Skeletal muscle tissue (tissue), 4 donors: Measurements from ENCODE around the gene ANKS6. TPM values are rescaled to one million over a fixed set of nuclear protein-coding genes. Genes with fewer than 3 reads are reported as not detected.

Experiments used
- H3K27ac ChIP-seq: one replicate; pipeline ENCODE4 v1.7.0; 2013; ENCODE audit warnings: mild to moderate bottlenecking, low read depth, low read length, inconsistent platforms
- H3K27me3 ChIP-seq, 3 donors: one replicate each; pipeline ENCODE4 v1.7.0; 2013; ENCODE audit warnings: low read length in 3 of 3; ENCODE audit not compliant: control insufficient read depth in 3 of 3, insufficient read depth in 3 of 3
- H3K36me3 ChIP-seq, 3 donors: one replicate each; pipeline ENCODE4 v1.7.0; 2013; ENCODE audit warnings: low read length in 3 of 3; ENCODE audit not compliant: control insufficient read depth in 3 of 3, insufficient read depth in 3 of 3
- H3K4me1 ChIP-seq, 3 donors: one replicate each; pipeline ENCODE4 v1.7.0; 2013; ENCODE audit warnings: low read length in 3 of 3, mild to moderate bottlenecking in 3 of 3; ENCODE audit not compliant: control insufficient read depth in 3 of 3, insufficient read depth in 3 of 3
- H3K4me3 ChIP-seq, 3 donors: one replicate each; pipeline ENCODE4 v1.7.0; 2013; ENCODE audit warnings: low read length in 3 of 3
- H3K9ac ChIP-seq, 3 donors: one replicate each; pipeline ENCODE4 v1.7.0; 2013; ENCODE audit warnings: low read length in 3 of 3, mild to moderate bottlenecking in 3 of 3, moderate library complexity in 2 of 3, low read depth in 1 of 3
- H3K9me3 ChIP-seq, 3 donors: one replicate each; pipeline ENCODE4 v1.7.0; 2013; ENCODE audit warnings: low read length in 3 of 3; ENCODE audit not compliant: control insufficient read depth in 3 of 3
- total RNA-seq: library from RNA; depleted of rRNA; stranded (reverse); fragments of >200 nt; gene quantifications from one replicate; pipeline ENCODE4 v1.2.3, GENCODE V29; 2014
- donor health status: Osteomylitis.

ANKS6 gene
- total RNA-seq, 1 donor from 2014 or later: 5.2 TPM

DNA sequence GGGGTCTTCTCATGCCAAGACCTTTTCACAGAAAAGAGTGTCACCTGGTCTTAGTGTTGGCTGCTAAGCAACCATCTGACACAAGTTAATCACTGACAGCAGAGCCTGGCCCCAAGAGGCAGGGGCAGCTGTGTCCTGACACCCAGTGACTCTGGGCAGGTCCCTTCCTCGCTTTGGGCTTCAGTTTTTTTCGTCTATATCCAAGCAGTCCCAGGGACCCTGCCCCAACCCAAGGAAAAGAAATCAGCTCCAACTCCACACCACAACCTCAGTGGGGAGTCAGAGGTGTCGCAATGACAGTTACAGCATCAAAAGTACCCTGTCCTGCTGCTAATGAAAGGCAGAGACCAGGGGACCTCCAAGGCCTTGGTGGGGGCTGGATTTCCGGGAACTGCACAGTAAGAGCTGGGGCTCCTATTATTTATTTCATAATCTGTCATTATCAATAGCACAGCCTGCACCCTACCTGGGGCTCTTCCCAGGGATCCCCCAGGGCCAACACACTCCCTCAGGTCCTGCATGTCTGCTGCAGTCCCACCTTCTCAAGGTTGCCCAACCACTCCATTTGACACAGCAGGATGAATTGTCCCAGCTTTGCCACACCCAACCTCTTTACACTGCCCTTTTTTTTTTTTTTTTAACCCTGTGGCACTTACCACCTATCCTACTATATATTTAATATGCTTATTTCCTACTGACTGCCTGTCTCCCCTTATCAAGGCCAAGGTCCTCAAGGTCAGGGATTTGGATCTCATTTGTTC lies 9.4 kb downstream of the ANKS6 start:
- peaks cover 2 to 10% (median 7%) of the 10 kb centered on the region in 3 donors for H3K4me1 ChIP-seq
- H3K27ac ChIP-seq: no peak overlapping the region
- H3K4me3 ChIP-seq: no peak overlapping the region
- no peaks in the 10 kb centered on the region for H3K9me3 ChIP-seq
- peaks cover 12 to 27% (median 15%) of the 10 kb centered on the region in 3 donors for H3K36me3 ChIP-seq
- H3K27me3 ChIP-seq: no peaks in the 10 kb centered on the region
- H3K9ac ChIP-seq: no peak overlapping the region

DNA sequence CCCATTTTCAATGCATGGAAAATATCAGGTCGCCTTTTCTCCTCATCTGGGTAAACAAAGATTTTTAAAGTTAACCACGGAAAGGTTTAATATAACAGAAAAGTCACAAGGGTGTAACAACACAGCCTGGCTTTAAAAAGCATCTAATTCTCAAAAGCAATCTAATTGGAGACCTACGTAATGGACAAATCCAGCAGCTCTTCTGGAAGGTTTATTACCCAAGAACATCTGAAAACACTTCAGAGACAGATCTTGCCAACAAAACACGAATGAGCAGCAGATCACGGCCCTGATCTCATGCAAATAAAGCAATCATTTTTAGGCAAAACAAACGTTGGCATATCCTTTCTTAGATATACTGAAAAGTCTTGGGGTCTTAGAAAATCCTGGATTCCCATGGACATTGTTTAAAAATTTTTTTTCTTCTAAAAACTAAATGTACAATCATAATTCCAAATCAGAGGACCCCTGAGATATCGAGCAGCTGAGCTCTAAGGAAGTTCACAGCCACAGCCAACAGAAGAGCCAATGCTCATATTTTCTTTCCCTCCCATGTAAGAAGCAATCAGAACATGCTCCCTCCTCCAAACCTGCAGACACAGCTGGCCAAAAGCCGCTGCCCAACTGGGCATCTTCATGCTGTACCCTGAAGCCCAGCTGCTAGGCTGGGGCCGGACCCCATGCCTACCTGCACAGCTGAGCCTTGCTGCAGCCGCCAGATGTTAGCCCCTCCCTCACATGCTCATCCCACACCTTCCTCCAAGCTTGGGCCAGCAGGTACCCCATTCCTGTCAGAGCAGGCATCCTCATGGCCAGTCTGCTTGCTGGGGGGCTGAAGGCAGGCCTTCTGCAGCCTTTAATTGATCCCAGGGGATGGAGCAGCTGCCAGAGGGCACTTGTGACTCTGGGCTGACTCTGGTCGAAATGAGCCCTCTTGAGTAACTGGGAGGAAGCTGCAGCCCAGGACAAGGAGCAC lies 11.2 kb downstream of the ANKS6 start:
- peaks cover 20 to 27% (median 21%) of the 10 kb centered on the region in 3 donors for H3K36me3 ChIP-seq
- no peak overlapping the region for H3K4me3 ChIP-seq
- H3K27ac ChIP-seq: no peak overlapping the region

DNA sequence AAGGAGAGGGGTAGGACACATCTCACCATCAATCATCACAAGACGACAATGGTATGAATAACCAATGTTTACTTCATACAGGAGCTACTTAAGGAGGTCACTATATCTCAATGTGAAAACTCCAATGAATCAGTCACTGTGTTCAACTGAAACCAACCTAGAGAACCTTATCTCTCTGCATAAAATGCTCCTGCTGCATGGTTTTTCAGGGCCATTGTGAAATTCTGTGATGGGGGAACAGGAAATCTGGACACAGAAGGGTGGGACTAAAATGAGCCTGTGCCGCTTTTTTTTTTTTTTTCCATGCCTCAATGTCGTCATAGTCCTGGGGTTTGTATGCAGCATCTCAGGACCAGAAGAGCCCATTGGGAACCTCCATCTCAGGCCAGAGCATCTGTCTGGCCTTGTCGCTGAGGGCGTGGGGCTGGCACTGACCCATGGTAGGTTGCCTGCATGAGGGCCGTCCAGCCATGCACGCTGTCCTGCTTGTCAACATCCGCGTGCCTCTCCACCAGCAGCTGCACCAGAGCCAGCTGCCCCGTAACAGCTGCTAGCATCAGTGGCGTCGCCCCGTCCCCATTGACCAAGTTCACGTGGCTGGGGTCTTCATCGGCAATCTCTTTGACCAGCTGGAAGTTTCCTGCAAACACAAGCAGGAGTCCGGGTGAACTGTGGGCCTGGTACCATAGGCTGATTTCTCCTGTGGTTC lies 12.7 kb downstream of the ANKS6 start:
- Histone ChIP-seq H3K9me3 (no peaks in the 10 kb centered on the region), H3K9ac (no peak overlapping the region), H3K36me3 (peaks cover 18 to 24% (median 20%) of the 10 kb centered on the region in 3 donors), H3K27me3 (no peaks in the 10 kb centered on the region), H3K4me1 (peaks cover 2 to 3% (median 3%) of the 10 kb centered on the region in 3 donors), H3K27ac (no peak overlapping the region), H3K4me3 (no peak overlapping the region)

More for the DNA sequence above, 11.2 kb downstream of the ANKS6 start:
- Histone ChIP-seq H3K4me1 (peaks cover 2 to 3% (median 3%) of the 10 kb centered on the region in 3 donors), H3K27me3 (no peaks in the 10 kb centered on the region), H3K9ac (no peak overlapping the region), H3K9me3 (no peaks in the 10 kb centered on the region)

DNA sequence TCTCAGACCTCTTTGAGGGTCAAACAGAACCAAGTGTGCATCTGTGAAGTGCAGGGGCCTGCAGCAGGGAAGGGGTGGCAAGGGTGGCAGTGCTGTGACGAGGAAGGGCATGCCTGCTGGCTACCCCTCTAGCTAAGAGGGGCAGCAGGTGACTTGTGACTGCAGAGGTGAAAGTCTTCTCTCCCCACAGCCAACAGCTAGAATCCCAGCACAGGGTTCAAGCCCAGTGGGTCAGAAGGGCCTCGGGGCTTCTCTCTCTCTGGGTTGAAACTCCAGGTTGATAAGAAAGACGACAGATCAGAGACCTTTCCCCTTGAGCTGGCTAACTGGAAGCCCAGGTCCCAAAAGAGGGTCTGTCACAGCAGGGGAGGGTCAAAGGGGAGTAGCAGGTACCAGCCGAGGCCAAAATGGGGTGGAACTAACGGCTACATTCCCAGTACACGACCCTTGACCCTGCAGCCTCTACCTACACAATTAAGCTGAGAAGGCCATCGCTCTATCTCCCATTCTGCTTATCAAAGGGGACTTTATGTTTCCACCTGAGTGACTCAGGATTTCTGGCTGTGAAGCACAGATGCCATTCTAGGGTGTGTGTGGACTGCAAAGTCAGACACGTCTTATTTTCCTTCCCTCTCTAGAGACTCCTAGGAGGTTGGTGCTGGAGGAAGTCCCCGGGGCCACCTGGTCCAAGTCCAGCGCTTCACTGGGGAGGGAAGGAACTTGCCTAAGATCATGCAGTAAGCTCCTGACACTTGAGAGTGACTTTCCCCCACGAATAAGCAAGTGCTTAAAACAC lies 14.6 kb downstream of the ANKS6 start:
- Histone ChIP-seq H3K27me3 (no peaks in the 10 kb centered on the region), H3K4me1 (peaks cover 2 to 3% (median 3%) of the 10 kb centered on the region in 3 donors), H3K36me3 (peaks cover 22 to 34% (median 25%) of the 10 kb centered on the region in 3 donors), H3K4me3 (no peak overlapping the region), H3K9ac (no peak overlapping the region), H3K27ac (no peak overlapping the region), H3K9me3 (no peaks in the 10 kb centered on the region)

DNA sequence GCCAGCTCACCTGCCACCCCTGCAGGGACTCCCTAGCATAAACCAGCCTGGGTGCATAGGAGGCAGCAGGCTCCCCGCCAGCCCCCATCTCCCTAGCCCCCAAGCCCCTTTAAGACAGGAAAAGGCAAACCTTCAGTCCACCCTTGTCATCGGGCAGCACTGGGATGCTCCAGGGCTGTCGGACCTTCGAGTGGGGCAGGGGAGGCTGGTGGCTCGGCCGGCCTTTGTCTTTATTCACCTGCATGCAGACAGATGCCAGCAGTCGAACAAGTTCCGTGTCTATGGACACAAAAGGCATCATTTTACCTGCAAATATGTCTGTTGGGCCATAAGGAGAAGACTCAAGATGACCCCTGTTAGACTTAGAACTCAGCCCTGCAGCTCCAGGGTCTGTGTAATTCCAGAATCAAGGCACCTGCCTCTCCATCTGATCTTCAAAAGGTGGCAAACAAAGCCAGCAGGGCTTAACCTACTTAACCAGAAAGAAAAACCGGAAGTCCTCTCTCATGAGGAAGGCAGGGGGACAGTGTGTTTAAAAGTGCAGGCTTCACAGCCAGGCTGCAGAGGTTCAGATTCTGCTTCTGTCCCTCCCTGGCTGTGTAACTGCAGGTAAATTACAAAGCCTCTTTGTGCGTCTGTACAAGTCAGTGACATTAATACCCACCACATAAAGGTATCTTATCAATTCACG lies 16.2 kb downstream of the ANKS6 start:
- Histone ChIP-seq H3K4me1 (peaks cover 0 to 2% (median 0%) of the 10 kb centered on the region in 3 donors), H3K27ac (no peak overlapping the region), H3K4me3 (no peak overlapping the region), H3K36me3 (peaks cover 22 to 36% (median 25%) of the 10 kb centered on the region in 3 donors), H3K9me3 (no peaks in the 10 kb centered on the region), H3K27me3 (no peaks in the 10 kb centered on the region), H3K9ac (no peak overlapping the region)

DNA sequence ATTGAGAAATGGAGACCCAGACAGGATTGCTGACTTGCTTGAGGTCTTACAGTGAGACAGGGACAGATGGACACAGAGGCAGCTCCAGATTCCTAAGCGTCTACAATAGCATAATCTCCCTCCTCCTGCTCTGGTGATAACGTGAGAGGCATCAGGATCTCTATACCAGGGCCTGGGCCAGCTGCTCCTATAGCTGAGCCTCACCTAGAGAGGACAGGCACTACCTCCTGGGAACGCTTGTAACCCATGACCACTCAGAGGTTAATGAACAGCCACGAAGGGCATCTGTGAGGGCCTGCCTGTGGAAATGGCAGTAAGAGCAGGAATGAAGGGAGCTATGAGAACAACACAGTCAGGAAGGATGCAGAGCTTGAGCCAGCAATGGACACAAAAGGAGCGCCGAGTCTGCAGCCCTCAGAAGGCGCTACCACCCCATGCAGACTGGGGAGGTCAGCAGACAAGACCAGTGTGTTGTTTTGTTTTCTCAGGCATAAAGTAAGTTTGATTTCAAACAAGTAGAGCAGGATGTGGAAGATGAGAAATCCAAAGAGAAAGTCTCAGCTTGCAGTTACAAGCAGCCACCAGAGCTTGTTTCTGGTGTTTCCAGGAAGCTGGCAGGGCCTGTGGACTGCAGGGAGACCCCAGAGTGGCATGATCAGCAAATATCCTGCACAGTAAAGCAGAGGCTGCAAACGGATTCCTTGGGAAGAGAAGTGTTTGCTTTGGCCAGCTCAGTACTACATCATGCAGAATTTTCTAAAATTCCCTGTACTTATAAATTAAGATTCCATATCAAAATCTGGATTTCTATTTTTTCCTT lies 17.4 kb downstream of the ANKS6 start:
- no peak overlapping the region for H3K4me3 ChIP-seq
- no peak overlapping the region for H3K9ac ChIP-seq
- H3K27ac ChIP-seq: no peak overlapping the region
- H3K36me3 ChIP-seq: peaks cover 18 to 36% (median 29%) of the 10 kb centered on the region in 3 donors
- peaks cover 0 to under 1% (median 0%) of the 10 kb centered on the region in 3 donors for H3K4me1 ChIP-seq
- H3K27me3 ChIP-seq: no peaks in the 10 kb centered on the region
- no peaks in the 10 kb centered on the region for H3K9me3 ChIP-seq

DNA sequence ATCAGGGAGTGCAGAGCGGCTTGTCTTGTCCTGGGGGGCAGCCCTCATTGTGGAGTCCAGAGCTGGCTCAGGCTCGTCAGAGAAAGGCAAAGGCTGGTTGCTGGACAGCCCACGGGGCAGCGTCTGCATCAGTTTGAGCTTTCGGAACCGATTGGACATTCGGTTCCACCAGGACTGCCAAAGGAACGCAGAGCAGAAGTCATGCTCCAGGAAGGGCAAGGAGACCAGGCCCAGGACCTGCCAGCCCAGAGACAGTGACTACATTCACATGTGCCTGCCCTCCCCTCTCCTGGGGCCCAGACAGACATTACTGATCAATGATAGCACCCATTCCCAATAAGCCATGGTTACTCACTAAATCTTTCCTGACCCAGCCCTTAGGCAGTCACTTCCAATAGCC lies 18.1 kb downstream of the ANKS6 start:
- H3K9me3 ChIP-seq: no peaks in the 10 kb centered on the region
- peaks cover 24 to 41% (median 34%) of the 10 kb centered on the region in 3 donors for H3K36me3 ChIP-seq
- H3K27me3 ChIP-seq: no peaks in the 10 kb centered on the region
- H3K9ac ChIP-seq: no peak overlapping the region
- H3K27ac ChIP-seq: no peak overlapping the region
- no peaks in the 10 kb centered on the region for H3K4me1 ChIP-seq
- no peak overlapping the region for H3K4me3 ChIP-seq

DNA sequence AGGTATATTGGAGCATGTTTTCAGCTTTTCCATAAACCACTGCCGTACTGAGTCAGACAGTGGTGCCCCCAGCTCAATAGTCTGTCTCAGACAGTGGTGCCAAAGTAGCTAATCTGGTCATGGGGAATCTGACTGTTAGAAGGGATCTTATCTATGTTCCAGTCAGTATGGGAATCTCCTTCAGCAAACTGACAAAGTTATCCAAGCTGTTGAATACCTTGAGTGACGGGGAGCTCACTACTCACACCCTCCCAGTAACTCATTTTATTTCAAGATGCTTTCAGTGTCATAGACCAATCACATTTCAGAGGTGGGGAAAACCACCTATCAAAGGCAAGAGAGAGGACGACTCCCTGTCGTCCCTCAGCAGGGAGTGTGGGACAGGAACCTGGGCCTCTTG lies 18.7 kb downstream of the ANKS6 start:
- no peak overlapping the region for H3K27ac ChIP-seq
- H3K36me3 ChIP-seq: peaks cover 30 to 45% (median 37%) of the 10 kb centered on the region in 3 donors
- H3K4me3 ChIP-seq: no peak overlapping the region
- no peak overlapping the region for H3K9ac ChIP-seq
- H3K9me3 ChIP-seq: no peaks in the 10 kb centered on the region
- H3K4me1 ChIP-seq: no peaks in the 10 kb centered on the region
- H3K27me3 ChIP-seq: no peaks in the 10 kb centered on the region
